Measurements from ENCODE around the gene CYP2C19.
"Not testable (repeated sequence)": the region's sequence is repeated elsewhere in the genome, so short reads cannot be mapped to it uniquely, and the experiment has no call there.

The CYP2C19 gene

DNA sequence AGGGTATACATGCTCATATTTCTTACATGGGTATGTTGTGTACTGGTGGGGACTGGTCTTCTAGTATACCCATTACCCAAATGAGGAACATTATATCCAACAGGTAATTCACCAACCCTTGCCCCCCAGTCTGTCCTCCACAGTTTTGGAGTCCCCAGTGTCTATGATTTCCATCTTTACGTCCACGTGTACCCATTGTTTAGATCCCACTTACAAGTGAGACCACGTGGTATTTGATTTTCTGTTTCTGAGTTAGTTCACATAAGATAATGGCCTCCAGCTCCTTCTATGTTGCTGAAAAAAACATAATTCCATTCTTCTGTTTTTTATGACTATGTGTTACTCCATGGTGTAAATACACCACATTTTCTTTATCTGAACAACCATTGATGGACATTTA lies 126.6 kb downstream of the CYP2C19 start:
- DNase-seq: no peak

DNA sequence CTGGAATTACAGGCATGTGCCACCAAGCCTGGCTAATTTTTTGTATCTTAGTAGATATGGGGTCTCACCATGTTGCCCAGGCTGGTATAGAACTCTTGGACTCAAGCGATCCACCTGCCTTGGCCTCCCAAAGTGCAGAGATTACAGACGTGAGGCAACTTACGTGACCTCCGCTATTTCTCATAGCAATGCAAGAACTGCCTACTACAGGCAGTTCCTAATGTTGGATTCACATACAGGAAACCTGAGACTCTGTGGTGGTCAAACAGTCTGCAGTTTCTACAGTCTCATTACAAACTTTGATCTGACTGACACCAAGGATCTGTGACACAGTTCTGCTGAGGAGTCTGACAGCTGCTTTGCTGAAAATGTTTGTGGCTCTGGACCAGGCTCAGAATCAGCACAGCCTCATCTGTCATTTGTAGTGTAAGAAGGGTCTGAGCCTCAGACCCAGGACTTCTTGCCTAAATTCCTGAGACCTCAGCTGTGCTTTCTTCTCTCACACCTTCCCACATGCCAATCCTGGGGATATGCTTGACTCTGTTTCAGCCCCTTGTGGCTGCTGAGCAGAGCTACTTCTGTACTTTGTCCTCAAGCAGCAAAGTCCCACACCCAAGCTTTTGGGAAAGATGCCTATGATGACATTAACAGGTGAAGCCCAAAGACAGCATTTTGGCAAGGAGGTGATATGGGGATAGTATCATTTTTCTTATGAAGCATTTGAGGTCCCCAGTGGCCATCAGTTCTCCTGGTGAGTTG lies 128.0 kb downstream of the CYP2C19 start:
- no peak for DNase-seq

DNA sequence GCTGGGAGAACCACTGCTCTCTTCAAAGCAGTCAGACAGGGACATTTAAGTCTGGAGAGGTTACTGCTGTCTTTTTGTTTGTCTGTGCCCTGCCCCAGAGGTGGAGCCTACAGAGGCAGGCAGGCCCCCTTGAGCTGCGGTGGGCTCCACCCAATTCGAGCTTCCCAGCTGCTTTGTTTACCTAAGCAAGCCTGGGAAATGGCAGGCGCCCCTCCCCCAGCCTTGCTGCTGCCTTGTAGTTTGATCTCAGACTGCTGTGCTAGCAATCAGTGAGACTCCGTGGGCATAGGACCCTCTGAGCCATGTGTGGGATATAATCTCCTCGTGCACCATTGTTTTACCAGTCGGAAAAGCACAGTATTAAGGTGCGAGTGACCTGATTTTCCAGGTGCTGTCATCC lies 135.9 kb downstream of the CYP2C19 start:
- DNase-seq: not testable (repeated sequence)

DNA sequence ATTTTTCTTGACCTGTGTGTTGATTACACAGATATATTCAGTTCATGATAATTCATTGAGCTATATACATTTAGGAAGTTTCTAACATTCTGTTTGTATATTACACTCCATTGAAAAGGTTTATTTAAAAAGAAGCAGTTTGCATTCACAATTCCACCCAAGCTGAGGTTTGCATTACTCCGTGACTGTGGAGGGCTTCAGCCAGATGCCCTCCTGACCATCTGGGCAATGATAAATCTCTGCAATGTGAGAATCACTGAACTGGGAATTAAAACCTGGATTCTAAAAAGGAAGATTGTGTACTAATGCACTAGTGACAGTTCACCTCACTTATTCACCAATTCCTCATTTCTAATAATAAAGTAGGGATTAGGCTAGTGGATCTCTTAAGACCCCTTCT lies 139.6 kb downstream of the CYP2C19 start:
- no peak for DNase-seq

DNA sequence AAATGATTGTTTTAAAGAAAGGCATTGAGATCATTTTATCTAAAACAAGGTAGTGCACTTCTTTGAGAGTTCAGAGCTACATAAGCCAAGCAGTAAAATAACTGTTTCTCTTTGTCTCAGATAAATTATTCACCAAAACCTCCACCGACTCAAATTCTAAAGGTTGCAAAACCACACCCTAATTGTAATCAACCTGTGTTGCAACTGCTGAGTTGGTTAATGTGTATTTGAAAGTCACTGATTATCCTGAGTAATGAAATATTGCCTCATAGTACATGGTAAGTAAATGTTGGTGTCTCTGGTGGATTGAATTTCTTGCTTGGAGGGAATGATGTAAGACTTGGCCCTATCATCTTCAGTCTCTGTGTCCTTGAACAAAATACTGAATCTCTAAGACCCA lies 140.1 kb downstream of the CYP2C19 start:
- DNase-seq: no peak
